ENCODE measurements around the gene NPDC1.

DNA sequence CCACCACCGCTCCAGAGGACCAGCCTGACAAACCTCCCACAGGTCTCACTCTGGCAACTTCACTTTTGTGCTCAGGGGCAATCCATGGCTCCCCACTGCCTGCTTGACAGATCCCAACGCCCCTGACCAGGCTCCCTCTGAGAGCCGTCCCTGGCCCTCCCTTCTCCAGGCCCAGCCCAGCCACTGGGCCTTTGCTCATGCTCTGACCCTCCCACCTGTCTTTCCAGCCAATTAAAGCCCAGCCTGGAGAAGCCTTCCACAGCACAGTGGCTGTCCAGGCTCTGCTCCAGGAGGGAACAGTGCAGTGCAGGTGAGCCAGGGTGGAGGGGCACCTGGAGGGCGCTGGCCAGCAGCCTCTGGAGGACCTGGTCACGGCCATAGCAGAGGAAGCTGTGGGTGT, 4.6 kb upstream of the NPDC1 start:
- no peak for TF ChIP-seq RCOR1 (IDR thresholded peaks at IDR 0.05; ENCODE audit: low read depth, low read length)
- no peak for TF ChIP-seq POLR2A (IDR thresholded peaks at IDR 0.05; ENCODE audit: low read length)
